ENCODE measurements around the gene CACNA1C. TPM values are rescaled to one million over a fixed set of nuclear protein-coding genes. Genes with fewer than 3 reads are reported as not detected.

CACNA1C gene
- total RNA-seq, 1 donor from 2014 or later = 1.6 TPM

DNA sequence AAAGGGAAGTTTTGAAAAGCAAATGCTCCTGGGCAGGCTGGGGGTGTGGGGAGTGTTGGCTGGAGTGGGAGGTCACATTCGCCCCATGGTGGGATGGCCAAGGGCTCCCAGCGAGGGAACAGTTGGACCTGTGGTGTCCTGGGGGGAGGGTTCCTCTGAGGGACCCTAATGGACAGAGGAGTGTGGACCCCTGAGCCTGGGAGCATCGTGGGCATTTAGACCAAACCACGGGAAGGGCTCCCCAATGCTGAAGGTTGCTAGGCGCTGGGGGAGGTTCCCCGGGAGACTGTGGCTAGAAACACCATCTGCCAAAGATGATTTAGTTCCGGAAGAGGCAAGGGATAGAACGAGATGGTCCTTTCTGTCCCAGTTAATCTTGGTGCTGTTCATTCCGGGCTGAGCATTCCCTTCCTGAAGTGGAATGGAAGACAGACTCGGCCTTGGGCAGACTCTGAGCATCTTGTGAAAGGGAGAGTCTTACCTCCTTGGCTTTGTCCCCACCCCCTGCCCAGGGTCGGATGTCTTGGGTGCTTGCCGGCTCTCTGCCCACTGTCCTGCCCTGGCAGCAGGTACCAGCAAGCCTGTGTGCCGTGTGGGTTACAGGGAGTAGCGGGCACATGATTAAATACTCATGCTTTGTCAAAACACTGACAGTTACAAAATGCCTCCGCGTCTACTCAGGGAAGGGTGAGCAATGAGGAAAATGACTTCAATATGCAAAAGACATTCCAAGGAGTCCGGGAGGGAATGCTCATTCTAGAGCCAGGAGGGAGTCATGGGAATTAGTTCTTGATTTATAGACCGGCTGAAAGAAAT, 215.9 kb downstream of the CACNA1C start:
- H3K4me3 Mint-ChIP-seq = no peak overlapping the region
- no peaks in the 10 kb centered on the region for H3K36me3 Mint-ChIP-seq (ENCODE audit: low read depth)
- no peak for TF ChIP-seq CTCF (conservative IDR thresholded peaks at IDR 0.05)
- no peaks in the 10 kb centered on the region for H3K27me3 Mint-ChIP-seq (ENCODE audit: low read depth)
- peaks cover 7% of the 10 kb centered on the region for H3K4me1 Mint-ChIP-seq
- H3K27ac Mint-ChIP-seq (ENCODE audit: unreplicated experiment) = peak overlapping the region; percentile 46
- H3K9me3 Mint-ChIP-seq = no peaks in the 10 kb centered on the region
- no peak for DNase-seq (ENCODE audit: low read depth, low spot score)

DNA sequence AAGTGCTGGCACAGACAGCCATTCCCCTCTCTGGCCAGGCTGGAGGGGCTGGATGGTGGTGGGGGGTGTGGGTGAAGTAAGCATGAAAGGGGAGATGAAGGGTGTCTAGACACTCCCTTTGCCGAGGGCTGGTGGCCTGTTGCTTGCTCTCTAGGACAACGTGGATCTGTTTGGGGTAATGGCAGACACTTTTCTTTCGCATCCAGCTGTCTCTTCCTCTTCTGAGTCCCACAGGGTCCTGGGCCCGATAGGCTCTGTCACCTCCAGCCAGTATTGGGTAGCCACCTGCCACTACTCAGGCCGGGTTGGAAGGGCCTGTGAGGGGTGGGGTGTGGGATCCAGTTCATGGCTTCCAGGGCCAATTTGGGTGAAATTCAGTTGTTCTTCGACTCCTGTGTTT, 218.1 kb downstream of the CACNA1C start:
- Mint-ChIP-seq H3K9me3 (no peaks in the 10 kb centered on the region), H3K36me3 (ENCODE audit: low read depth) (no peaks in the 10 kb centered on the region), H3K4me3 (no peak overlapping the region), H3K27ac (ENCODE audit: unreplicated experiment) (no peak overlapping the region), H3K27me3 (ENCODE audit: low read depth) (no peaks in the 10 kb centered on the region), H3K4me1 (peaks cover 7% of the 10 kb centered on the region)
- no peak for TF ChIP-seq CTCF (conservative IDR thresholded peaks at IDR 0.05)
- no peak for DNase-seq (ENCODE audit: low read depth, low spot score)

DNA sequence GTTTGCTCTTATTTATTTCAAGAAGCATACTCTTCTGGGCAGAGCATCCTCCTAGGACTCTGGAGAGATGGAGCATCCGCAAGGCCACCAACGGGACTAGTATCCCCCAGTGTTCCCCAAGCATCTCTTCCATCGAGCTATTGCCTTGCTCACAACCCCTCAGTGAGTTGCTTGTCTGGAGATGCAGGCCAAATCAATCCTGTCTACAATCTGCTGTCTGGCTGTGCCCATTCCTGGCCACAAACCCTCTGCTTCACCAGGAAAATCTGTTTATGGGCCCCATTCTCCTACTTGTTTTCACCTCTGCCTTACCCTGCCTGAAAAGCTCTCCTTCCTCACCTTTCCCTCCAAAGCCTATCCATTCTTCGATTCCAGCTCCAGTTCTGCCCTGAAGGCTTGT, 219.2 kb downstream of the CACNA1C start:
- Mint-ChIP-seq H3K4me3 (no peak overlapping the region), H3K9me3 (no peaks in the 10 kb centered on the region), H3K27me3 (ENCODE audit: low read depth) (no peaks in the 10 kb centered on the region), H3K27ac (ENCODE audit: unreplicated experiment) (no peak overlapping the region), H3K36me3 (ENCODE audit: low read depth) (no peaks in the 10 kb centered on the region), H3K4me1 (peaks cover 1% of the 10 kb centered on the region)
- no peak for DNase-seq (ENCODE audit: low read depth, low spot score)
- TF ChIP-seq CTCF (conservative IDR thresholded peaks at IDR 0.05) = no peak

DNA sequence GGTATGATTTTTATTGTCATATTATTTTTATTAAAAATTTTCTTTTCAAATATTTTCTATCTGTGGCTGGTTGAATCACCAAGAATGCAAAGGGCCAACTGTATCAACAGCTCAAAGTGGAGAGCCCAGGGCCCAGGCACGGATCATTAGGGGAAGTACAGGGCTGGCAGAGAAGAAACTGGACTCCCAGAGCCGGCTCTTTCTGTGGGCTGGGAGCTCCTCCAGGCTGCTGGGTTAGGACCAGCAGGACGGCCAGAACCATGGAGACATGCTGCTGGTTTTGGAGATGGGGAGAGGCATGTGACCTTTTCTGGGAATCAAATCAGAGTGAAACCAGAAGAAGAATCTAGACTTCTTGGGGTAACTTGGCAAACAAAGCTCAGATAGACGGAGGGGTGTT, 220.5 kb downstream of the CACNA1C start:
- H3K27me3 Mint-ChIP-seq (ENCODE audit: low read depth) = no peaks in the 10 kb centered on the region
- no peaks in the 10 kb centered on the region for H3K9me3 Mint-ChIP-seq
- no peaks in the 10 kb centered on the region for H3K4me1 Mint-ChIP-seq
- H3K36me3 Mint-ChIP-seq (ENCODE audit: low read depth) = no peaks in the 10 kb centered on the region
- TF ChIP-seq CTCF (conservative IDR thresholded peaks at IDR 0.05) = no peak
- no peak for DNase-seq (ENCODE audit: low read depth, low spot score)
- no peak overlapping the region for H3K4me3 Mint-ChIP-seq
- no peak overlapping the region for H3K27ac Mint-ChIP-seq (ENCODE audit: unreplicated experiment)

DNA sequence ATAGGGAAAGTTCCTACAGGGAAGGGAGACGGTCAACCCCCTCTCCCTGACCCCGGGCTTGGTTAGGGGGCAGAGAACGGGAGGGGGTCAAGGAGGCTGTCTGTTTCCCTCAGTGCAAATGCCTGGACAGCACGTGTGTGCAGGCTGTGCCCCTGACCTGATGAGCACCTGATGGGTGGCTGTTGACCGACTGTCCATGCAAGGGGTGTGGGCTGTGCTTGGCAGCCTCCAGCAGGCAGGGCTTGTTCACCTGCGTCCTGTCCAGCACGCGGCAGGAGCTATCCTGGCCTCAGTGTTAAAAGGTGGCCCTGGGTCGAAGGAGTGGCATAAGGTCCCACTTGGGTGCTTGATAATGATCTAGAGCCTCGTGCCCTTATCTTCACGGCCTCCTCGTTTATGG, 221.0 kb downstream of the CACNA1C start:
- H3K27me3 Mint-ChIP-seq (ENCODE audit: low read depth) = no peaks in the 10 kb centered on the region
- no peaks in the 10 kb centered on the region for H3K9me3 Mint-ChIP-seq
- H3K36me3 Mint-ChIP-seq (ENCODE audit: low read depth) = no peaks in the 10 kb centered on the region
- no peak for TF ChIP-seq CTCF (conservative IDR thresholded peaks at IDR 0.05)
- DNase-seq (ENCODE audit: low read depth, low spot score) = no peak
- H3K27ac Mint-ChIP-seq (ENCODE audit: unreplicated experiment) = no peak overlapping the region
- no peaks in the 10 kb centered on the region for H3K4me1 Mint-ChIP-seq
- no peak overlapping the region for H3K4me3 Mint-ChIP-seq
